GM19452 (cell line): ENCODE results near the gene CRYBB2.
"Not testable (repeated sequence)": the region's sequence is repeated elsewhere in the genome, so short reads cannot be mapped to it uniquely, and the experiment has no call there.

ENCODE experiments used
- ATAC-seq: cut with Tn5 transposase; IDR thresholded peaks from one replicate; pipeline ENCODE4 v1.9.1; 2021; ENCODE audit not compliant: unreplicated experiment

CRYBB2 gene

GRCh38 chr22:25199731-25200520 is 19.5 kb upstream of the CRYBB2 start, which contains the start of gene CRYBB3:
Gene CRYBB3 (plus strand): TSS chr22:25199858. CDS start chr22:25201397, 1,539 bp downstream.
- ATAC-seq, result no peak

GRCh38 chr22:25200967-25201366 is 18.5 kb upstream of the CRYBB2 start:
- no peak for ATAC-seq

- no peak for ATAC-seq
Observed at GRCh38 chr22:25201557-25202273, 17.7 kb upstream of the CRYBB2 start.

- ATAC-seq, result no peak
Observed at GRCh38 chr22:25202290-25202921, 17.0 kb upstream of the CRYBB2 start.

GRCh38 chr22:25203082-25203481 is 16.4 kb upstream of the CRYBB2 start:
- ATAC-seq, result no peak

- not testable (repeated sequence) for ATAC-seq
Observed at GRCh38 chr22:25204547-25204946, 14.9 kb upstream of the CRYBB2 start.

GRCh38 chr22:25205847-25206246 is 13.6 kb upstream of the CRYBB2 start:
- no peak for ATAC-seq

GRCh38 chr22:25206998-25207397 is 12.4 kb upstream of the CRYBB2 start:
- no peak for ATAC-seq

- ATAC-seq, result no peak
Observed at GRCh38 chr22:25207553-25208157, 11.8 kb upstream of the CRYBB2 start.

GRCh38 chr22:25208328-25208727 is 11.1 kb upstream of the CRYBB2 start:
- no peak for ATAC-seq

- no peak for ATAC-seq
Observed at GRCh38 chr22:25208743-25209505, 10.5 kb upstream of the CRYBB2 start.

- no peak for ATAC-seq
Observed at GRCh38 chr22:25210793-25211192, 8.6 kb upstream of the CRYBB2 start.

GRCh38 chr22:25212337-25212736 is 7.1 kb upstream of the CRYBB2 start:
- no peak for ATAC-seq

- no peak for ATAC-seq
Observed at GRCh38 chr22:25213221-25213620, 6.2 kb upstream of the CRYBB2 start.

- ATAC-seq, result no peak
Observed at GRCh38 chr22:25216230-25216629, 3.2 kb upstream of the CRYBB2 start.

- ATAC-seq, result no peak
Observed at GRCh38 chr22:25219948-25220442, 556 bp downstream of the CRYBB2 start.

GRCh38 chr22:25221790-25222189 is 2.4 kb downstream of the CRYBB2 start:
- no peak for ATAC-seq

- ATAC-seq, result no peak
Observed at GRCh38 chr22:25223269-25223850, 3.9 kb downstream of the CRYBB2 start.

- ATAC-seq, result no peak
Observed at GRCh38 chr22:25228822-25229221, 9.4 kb downstream of the CRYBB2 start.

- ATAC-seq, result not testable (repeated sequence)
Observed at GRCh38 chr22:25230760-25231159, 11.3 kb downstream of the CRYBB2 start.
